ENCODE results near the gene CD14.
"Not testable (repeated sequence)": the region's sequence is repeated elsewhere in the genome, so short reads cannot be mapped to it uniquely, and the experiment has no call there.

GRCh38 chr5:140603446-140603698, 29.6 kb downstream of the CD14 start:
- not testable (repeated sequence) for TF ChIP-seq CTCF (tag by site-specific recombination; IDR thresholded peaks at IDR 0.05); SP3 (tag by site-specific recombination; IDR thresholded peaks at IDR 0.05); ZBTB48 (tag by site-specific recombination; IDR thresholded peaks at IDR 0.05); ZNF747 (tag by site-specific recombination; IDR thresholded peaks at IDR 0.05); ZNF660 (tag by site-specific recombination; IDR thresholded peaks at IDR 0.05); ZNF121 (tag by site-specific recombination; IDR thresholded peaks at IDR 0.05); ZNF174 (tag by site-specific recombination; IDR thresholded peaks at IDR 0.05); ZNF624 (tag by site-specific recombination; IDR thresholded peaks at IDR 0.05); ZNF239 (tag by site-specific recombination; IDR thresholded peaks at IDR 0.05); REPIN1 (tag by site-specific recombination; IDR thresholded peaks at IDR 0.05; ENCODE audit: low read depth); SCRT2 (tag by site-specific recombination; IDR thresholded peaks at IDR 0.05)
- TF ChIP-seq, protein P1, sequence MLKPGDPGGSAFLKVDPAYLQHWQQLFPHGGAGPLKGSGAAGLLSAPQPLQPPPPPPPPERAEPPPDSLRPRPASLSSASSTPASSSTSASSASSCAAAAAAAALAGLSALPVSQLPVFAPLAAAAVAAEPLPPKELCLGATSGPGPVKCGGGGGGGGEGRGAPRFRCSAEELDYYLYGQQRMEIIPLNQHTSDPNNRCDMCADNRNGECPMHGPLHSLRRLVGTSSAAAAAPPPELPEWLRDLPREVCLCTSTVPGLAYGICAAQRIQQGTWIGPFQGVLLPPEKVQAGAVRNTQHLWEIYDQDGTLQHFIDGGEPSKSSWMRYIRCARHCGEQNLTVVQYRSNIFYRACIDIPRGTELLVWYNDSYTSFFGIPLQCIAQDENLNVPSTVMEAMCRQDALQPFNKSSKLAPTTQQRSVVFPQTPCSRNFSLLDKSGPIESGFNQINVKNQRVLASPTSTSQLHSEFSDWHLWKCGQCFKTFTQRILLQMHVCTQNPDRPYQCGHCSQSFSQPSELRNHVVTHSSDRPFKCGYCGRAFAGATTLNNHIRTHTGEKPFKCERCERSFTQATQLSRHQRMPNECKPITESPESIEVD (tag by site-specific recombination; IDR thresholded peaks at IDR 0.05) = not testable (repeated sequence)
- TF ChIP-seq, protein P2, sequence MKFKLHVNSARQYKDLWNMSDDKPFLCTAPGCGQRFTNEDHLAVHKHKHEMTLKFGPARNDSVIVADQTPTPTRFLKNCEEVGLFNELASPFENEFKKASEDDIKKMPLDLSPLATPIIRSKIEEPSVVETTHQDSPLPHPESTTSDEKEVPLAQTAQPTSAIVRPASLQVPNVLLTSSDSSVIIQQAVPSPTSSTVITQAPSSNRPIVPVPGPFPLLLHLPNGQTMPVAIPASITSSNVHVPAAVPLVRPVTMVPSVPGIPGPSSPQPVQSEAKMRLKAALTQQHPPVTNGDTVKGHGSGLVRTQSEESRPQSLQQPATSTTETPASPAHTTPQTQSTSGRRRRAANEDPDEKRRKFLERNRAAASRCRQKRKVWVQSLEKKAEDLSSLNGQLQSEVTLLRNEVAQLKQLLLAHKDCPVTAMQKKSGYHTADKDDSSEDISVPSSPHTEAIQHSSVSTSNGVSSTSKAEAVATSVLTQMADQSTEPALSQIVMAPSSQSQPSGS (tag by site-specific recombination; IDR thresholded peaks at IDR 0.05; ENCODE audit: low read depth) = not testable (repeated sequence)
- TF ChIP-seq, protein P3, sequence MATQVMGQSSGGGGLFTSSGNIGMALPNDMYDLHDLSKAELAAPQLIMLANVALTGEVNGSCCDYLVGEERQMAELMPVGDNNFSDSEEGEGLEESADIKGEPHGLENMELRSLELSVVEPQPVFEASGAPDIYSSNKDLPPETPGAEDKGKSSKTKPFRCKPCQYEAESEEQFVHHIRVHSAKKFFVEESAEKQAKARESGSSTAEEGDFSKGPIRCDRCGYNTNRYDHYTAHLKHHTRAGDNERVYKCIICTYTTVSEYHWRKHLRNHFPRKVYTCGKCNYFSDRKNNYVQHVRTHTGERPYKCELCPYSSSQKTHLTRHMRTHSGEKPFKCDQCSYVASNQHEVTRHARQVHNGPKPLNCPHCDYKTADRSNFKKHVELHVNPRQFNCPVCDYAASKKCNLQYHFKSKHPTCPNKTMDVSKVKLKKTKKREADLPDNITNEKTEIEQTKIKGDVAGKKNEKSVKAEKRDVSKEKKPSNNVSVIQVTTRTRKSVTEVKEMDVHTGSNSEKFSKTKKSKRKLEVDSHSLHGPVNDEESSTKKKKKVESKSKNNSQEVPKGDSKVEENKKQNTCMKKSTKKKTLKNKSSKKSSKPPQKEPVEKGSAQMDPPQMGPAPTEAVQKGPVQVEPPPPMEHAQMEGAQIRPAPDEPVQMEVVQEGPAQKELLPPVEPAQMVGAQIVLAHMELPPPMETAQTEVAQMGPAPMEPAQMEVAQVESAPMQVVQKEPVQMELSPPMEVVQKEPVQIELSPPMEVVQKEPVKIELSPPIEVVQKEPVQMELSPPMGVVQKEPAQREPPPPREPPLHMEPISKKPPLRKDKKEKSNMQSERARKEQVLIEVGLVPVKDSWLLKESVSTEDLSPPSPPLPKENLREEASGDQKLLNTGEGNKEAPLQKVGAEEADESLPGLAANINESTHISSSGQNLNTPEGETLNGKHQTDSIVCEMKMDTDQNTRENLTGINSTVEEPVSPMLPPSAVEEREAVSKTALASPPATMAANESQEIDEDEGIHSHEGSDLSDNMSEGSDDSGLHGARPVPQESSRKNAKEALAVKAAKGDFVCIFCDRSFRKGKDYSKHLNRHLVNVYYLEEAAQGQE (tag by site-specific recombination; IDR thresholded peaks at IDR 0.05) = not testable (repeated sequence)

All from HEK293 (cell line).